SK-N-SH (cell line): ENCODE data around the gene SERPINE2.

Experiments
- CHD2 ChIP-seq: fragments of 150-350 bp; IDR thresholded peaks from 2 replicates; pipeline ENCODE4 v1.6.1; 2018; ENCODE audit warnings: low read length; ENCODE audit not compliant: partially characterized antibody
- EZH2phosphoT487 ChIP-seq: fragments of 200-600 bp; sonication (generic); IDR thresholded peaks from 2 replicates; pipeline ENCODE4 v1.6.1; 2017; ENCODE audit warnings: low read depth, mixed run types, mild to moderate bottlenecking, antibody characterized with exemption, moderate library complexity, borderline replicate concordance
- FOXM1 ChIP-seq: IDR thresholded peaks from 2 replicates; pipeline ENCODE4 v1.4.0; 2012; ENCODE audit warnings: low read depth, mild to moderate bottlenecking
- GABPA ChIP-seq: IDR thresholded peaks from 2 replicates; pipeline ENCODE4 v1.4.0; 2012; ENCODE audit warnings: low read depth, mild to moderate bottlenecking
- JUND ChIP-seq: IDR thresholded peaks from 2 replicates; pipeline ENCODE4 v1.4.0; 2012
- MAX ChIP-seq: IDR thresholded peaks from 2 replicates; pipeline ENCODE4 v1.4.0; 2012; ENCODE audit warnings: low read depth
- POLR2AphosphoS5 ChIP-seq: IDR thresholded peaks from 2 replicates; pipeline ENCODE4 v1.6.1; 2012; ENCODE audit warnings: low read depth, low read length
- RAD21 ChIP-seq: IDR thresholded peaks from 2 replicates; pipeline ENCODE4 v1.6.1; 2012; ENCODE audit warnings: mild to moderate bottlenecking, low read length
- SMC3 ChIP-seq: IDR thresholded peaks from 2 replicates; pipeline ENCODE4 v1.6.1; 2012; ENCODE audit warnings: low read depth, low read length, improper control_type of control experiment
- TCF12 ChIP-seq: IDR thresholded peaks from 2 replicates; pipeline ENCODE4 v1.4.0; 2012
- YY1 ChIP-seq: IDR thresholded peaks from 2 replicates; pipeline ENCODE4 v1.4.0; 2012; ENCODE audit warnings: low read depth, mild to moderate bottlenecking
- TF ChIP-seq, protein P1 (sequence below): IDR thresholded peaks from 2 replicates; pipeline ENCODE4 v1.4.0; 2012; ENCODE audit warnings: low read depth, borderline replicate concordance
- TF ChIP-seq, protein P2 (sequence below): fragments of 200-600 bp; sonication (generic); IDR thresholded peaks from 2 replicates; pipeline ENCODE4 v1.6.1; 2017; ENCODE audit warnings: antibody characterized with exemption, mild to moderate bottlenecking, moderate library complexity
- TF ChIP-seq, protein P3 (sequence below): IDR thresholded peaks from 2 replicates; pipeline ENCODE4 v1.6.1; 2012; ENCODE audit warnings: mild to moderate bottlenecking, low read depth, low read length, moderate library complexity

DNA sequence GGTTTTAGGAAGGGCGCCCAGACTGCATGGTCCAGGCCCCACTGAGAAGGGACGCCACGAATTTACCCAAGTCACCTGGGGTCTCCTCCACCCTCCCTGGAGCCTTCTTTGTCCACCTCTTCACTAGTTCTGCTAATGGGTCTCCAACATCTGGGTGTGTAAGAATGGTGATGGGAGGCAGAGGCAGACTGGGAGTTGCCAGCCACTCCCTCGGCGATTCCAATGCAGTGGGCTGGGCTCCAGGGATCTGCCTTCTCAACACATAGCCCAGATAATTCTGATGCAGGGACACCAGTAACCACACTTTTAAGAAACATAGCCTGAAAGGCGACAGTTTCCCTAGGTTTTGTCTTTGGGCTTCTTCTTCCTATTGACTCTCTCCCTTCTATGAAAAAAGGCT, 42.7 kb downstream of the SERPINE2 start:
- TF ChIP-seq, protein P1, sequence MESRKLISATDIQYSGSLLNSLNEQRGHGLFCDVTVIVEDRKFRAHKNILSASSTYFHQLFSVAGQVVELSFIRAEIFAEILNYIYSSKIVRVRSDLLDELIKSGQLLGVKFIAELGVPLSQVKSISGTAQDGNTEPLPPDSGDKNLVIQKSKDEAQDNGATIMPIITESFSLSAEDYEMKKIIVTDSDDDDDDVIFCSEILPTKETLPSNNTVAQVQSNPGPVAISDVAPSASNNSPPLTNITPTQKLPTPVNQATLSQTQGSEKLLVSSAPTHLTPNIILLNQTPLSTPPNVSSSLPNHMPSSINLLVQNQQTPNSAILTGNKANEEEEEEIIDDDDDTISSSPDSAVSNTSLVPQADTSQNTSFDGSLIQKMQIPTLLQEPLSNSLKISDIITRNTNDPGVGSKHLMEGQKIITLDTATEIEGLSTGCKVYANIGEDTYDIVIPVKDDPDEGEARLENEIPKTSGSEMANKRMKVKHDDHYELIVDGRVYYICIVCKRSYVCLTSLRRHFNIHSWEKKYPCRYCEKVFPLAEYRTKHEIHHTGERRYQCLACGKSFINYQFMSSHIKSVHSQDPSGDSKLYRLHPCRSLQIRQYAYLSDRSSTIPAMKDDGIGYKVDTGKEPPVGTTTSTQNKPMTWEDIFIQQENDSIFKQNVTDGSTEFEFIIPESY = no peak
- TF ChIP-seq, protein P2, sequence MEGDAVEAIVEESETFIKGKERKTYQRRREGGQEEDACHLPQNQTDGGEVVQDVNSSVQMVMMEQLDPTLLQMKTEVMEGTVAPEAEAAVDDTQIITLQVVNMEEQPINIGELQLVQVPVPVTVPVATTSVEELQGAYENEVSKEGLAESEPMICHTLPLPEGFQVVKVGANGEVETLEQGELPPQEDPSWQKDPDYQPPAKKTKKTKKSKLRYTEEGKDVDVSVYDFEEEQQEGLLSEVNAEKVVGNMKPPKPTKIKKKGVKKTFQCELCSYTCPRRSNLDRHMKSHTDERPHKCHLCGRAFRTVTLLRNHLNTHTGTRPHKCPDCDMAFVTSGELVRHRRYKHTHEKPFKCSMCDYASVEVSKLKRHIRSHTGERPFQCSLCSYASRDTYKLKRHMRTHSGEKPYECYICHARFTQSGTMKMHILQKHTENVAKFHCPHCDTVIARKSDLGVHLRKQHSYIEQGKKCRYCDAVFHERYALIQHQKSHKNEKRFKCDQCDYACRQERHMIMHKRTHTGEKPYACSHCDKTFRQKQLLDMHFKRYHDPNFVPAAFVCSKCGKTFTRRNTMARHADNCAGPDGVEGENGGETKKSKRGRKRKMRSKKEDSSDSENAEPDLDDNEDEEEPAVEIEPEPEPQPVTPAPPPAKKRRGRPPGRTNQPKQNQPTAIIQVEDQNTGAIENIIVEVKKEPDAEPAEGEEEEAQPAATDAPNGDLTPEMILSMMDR = no peak
- TF ChIP-seq FOXM1 (no peak), YY1 (no peak), GABPA (no peak), SMC3 (no peak), MAX (no peak), TCF12 (no peak), EZH2phosphoT487 (no peak), POLR2AphosphoS5 (no peak), JUND (no peak), CHD2 (no peak), RAD21 (no peak)
- TF ChIP-seq, protein P3, sequence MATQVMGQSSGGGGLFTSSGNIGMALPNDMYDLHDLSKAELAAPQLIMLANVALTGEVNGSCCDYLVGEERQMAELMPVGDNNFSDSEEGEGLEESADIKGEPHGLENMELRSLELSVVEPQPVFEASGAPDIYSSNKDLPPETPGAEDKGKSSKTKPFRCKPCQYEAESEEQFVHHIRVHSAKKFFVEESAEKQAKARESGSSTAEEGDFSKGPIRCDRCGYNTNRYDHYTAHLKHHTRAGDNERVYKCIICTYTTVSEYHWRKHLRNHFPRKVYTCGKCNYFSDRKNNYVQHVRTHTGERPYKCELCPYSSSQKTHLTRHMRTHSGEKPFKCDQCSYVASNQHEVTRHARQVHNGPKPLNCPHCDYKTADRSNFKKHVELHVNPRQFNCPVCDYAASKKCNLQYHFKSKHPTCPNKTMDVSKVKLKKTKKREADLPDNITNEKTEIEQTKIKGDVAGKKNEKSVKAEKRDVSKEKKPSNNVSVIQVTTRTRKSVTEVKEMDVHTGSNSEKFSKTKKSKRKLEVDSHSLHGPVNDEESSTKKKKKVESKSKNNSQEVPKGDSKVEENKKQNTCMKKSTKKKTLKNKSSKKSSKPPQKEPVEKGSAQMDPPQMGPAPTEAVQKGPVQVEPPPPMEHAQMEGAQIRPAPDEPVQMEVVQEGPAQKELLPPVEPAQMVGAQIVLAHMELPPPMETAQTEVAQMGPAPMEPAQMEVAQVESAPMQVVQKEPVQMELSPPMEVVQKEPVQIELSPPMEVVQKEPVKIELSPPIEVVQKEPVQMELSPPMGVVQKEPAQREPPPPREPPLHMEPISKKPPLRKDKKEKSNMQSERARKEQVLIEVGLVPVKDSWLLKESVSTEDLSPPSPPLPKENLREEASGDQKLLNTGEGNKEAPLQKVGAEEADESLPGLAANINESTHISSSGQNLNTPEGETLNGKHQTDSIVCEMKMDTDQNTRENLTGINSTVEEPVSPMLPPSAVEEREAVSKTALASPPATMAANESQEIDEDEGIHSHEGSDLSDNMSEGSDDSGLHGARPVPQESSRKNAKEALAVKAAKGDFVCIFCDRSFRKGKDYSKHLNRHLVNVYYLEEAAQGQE = no peak
